ENCODE measurements around the gene AGR3. TPM values are rescaled to one million over a fixed set of nuclear protein-coding genes. Genes with fewer than 3 reads are reported as not detected.
"Not testable (repeated sequence)": the region's sequence is repeated elsewhere in the genome, so short reads cannot be mapped to it uniquely, and the experiment has no call there.

Gene AGR3
- polyA plus RNA-seq, 5 donors: 7.5 to 38.8 (median 25.2) TPM

GRCh38 chr7:16900209-16900768, 18.5 kb upstream of the AGR3 start:
- DNase-seq: no peak

- DNase-seq: no peak
These were observed 10.3 kb upstream of the AGR3 start for GRCh38 chr7:16891874-16892643.

GRCh38 chr7:16891338-16891737, 9.6 kb upstream of the AGR3 start:
- peak; percentile 17 to 39 for DNase-seq

GRCh38 chr7:16889851-16890415, 8.2 kb upstream of the AGR3 start:
- DNase-seq: no peak

GRCh38 chr7:16889305-16889704, 7.5 kb upstream of the AGR3 start:
- no peak for DNase-seq

- DNase-seq: no peak
These were observed 2.1 kb upstream of the AGR3 start for GRCh38 chr7:16883918-16884317.

GRCh38 chr7:16880554-16880953, 1.2 kb downstream of the AGR3 start:
- DNase-seq: no peak

- DNase-seq: no peak
These were observed 2.6 kb downstream of the AGR3 start for GRCh38 chr7:16879181-16879580.

- no peak for DNase-seq
These were observed 5.9 kb downstream of the AGR3 start for GRCh38 chr7:16875861-16876260.

- DNase-seq: no peak
These were observed 7.7 kb downstream of the AGR3 start for GRCh38 chr7:16874066-16874465.

GRCh38 chr7:16867328-16867727, 14.5 kb downstream of the AGR3 start:
- no peak for DNase-seq

GRCh38 chr7:16853189-16853588, 28.6 kb downstream of the AGR3 start:
- not testable (repeated sequence) for DNase-seq

- DNase-seq: no peak
These were observed 30.0 kb downstream of the AGR3 start for GRCh38 chr7:16851829-16852228.

GRCh38 chr7:16850614-16851466, 30.9 kb downstream of the AGR3 start:
- no peak for DNase-seq

GRCh38 chr7:16849296-16850148, 32.3 kb downstream of the AGR3 start:
- DNase-seq: no peak

- DNase-seq: peak; percentile 37 to 41
These were observed 34.4 kb downstream of the AGR3 start for GRCh38 chr7:16847381-16847860.

GRCh38 chr7:16846601-16847165, 35.1 kb downstream of the AGR3 start:
- no peak for DNase-seq

- DNase-seq: no peak
These were observed 36.0 kb downstream of the AGR3 start for GRCh38 chr7:16845746-16846145.

GRCh38 chr7:16841681-16842080, 40.1 kb downstream of the AGR3 start:
- DNase-seq: no peak

GRCh38 chr7:16840094-16840493, 41.7 kb downstream of the AGR3 start:
- no peak for DNase-seq

- DNase-seq: no peak
These were observed 42.1 kb downstream of the AGR3 start for GRCh38 chr7:16839646-16840045.
